Putamen (tissue), 1 donor: ENCODE results near the gene MYH11.

Source experiments
- DNase-seq: peaks from one replicate; pipeline ENCODE4 v3.0.0-alpha.2; 2016; ENCODE audit warnings: low spot score

MYH11 gene

DNA sequence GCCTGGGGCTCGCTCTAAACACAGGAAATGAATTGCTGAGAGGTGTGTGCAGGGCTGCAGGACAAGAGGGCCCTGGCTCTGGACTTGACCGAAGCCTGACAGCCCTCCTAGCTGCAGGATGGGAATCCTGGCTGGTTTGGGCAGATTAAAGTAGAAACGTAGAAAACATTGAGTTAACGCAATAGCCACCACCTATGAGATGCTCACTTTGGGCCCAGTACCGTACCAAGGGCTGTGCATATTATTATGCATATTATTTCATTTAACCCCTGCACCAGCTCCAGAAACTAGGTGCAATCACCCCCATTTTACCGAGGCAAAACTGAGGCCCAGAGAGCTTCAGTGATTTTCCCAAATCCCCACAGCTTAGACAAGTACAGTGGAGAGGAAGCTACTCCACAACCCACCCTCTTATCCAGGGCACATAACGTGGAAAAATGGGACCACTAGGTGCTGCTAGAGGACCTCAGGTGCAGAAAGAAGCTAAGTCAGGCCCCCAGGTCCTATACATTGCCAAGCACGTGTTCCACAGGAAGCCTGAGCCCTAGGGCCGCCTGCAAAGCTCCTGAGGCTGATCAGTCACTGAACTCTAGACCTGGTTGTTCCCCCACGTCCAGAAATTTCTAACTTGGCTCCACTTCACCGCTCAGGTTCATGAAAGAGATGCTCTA, 79.2 kb downstream of the MYH11 start:
- no peak for DNase-seq

DNA sequence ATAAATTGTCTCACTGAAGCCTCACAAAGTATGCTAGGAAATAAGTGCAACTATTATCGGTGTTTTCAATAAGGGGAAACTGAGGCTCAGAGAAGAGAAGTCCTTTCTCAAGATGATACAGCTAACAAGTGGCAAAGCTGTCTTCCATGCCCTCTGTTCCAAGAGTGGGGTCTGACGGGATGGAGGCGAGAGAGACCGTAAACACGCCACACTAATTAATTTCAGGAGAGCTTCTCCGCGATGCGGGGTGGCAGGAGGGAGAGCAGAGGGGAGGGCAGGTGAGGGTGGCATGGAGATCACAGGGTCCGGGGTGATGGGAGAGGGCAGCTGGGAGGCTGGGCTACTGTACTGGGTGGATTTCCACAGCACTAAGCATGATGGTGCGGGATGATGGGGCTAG, 80.3 kb downstream of the MYH11 start:
- DNase-seq = no peak

DNA sequence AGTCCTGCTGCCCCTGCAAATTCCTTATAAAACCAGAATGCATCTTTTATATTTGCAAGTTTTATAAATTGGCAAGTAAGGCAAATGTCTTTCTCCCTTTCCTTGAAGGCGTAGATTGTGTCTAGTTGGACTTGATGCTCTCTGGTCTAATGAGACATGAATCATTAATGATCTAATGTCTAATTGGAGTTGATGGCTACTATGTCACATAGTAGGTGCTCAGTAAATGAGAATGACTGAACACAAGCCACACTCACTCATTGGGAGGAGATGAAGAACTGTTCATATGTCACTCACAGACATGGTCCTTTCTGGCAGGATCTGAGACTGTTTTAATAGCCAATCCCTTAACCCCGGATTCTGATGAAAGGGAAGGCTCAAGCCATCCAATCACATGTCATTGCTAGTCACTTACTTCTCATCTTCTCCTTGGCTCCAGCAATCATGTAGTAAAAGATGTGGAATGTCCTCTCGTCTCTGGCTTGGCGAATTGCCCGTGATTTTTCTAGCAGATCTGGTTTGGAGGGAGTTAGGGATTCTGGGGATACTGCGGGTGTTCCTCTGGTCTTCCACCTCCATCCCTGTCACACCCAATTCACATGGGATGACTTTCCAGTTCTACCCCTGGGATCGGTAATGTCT, 81.0 kb downstream of the MYH11 start:
- DNase-seq = no peak

DNA sequence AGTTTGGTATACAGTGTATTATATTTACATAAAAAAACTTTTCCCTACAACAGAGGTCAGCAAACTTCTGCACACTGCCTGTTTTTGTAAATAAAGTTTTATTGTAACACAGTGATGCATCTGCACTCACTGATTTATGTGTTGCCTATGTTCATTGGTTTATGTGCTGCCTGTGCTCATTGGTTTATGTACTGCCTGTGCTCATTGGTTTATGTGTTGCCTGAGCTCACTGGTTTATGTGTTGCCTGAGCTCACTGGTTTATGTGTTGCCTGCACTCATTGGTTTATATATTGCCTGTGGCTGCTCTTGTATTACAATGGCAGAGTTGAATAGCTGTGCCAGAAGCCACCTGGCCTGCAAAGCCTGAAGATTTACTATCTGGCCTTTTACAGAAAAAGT, 81.6 kb downstream of the MYH11 start:
- no peak for DNase-seq

DNA sequence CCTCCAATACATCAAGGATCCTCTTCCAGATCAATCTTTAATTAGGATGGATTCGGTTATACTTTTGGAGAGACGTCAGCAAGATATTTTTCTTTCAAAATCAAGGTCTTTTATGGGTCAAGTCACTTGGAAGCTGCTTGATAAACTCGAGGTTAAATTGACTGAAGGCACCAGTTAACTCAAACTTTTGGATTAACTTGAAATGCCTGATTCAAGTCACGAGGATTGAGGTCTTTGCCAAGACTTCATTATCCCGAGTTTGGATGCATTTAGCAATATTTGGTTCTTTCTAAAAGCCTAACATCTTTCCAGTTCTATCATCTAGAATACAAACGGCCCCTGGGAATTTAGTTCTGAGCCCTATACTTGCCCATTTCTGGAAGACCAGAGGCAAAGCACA, 82.9 kb downstream of the MYH11 start:
- no peak for DNase-seq

DNA sequence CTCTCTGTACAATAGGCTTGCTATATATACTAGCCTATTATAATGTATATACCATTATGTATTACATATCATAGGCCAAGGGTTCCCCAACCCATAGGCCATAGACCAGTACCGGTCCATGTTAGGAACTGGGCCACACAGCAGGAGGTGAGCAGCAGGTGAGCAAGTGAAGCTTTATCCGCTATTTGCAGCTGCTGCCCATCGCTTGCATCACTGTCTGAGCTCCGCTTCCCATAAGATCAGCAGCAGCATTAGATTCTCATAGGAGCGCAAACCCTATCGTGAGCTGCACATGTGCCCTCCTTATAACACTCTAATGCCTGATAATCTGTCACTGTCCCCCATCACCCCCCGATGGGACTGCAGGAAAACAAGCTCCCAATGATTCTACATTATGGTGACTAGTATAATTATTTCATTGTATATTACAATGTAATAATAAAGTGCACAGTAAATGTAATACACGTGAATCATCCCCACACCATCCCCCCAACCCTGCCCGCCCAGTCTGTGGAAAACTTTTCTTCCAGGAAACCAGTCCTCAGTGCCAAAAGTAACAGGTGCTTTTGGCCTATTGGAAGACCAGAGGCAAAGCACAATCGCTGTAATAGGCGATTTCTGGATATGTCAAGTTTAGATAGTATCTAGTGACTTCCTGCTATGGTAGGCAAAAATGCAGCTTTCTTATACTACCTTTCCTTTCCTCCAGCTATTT, 84.1 kb downstream of the MYH11 start:
- DNase-seq = no peak

DNA sequence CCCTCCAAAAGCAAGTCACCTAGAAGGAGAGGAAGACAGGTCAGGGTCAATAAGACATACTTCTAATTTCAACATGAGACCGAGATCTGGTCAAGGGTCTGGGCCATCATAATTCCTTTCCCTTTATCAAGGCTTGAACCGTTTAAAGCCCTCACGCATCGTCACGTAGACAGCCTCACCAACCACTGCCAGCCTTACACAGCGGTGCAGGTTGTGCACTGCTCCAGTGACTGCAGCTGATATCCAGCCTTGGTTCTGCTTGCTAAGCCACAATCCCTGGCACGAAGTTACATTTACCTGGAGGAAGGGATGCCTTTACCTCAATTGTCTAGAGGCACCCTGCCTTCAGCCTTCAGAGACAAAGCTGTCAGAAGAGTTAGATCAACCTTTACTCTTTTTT, 85.1 kb downstream of the MYH11 start:
- DNase-seq = no peak

DNA sequence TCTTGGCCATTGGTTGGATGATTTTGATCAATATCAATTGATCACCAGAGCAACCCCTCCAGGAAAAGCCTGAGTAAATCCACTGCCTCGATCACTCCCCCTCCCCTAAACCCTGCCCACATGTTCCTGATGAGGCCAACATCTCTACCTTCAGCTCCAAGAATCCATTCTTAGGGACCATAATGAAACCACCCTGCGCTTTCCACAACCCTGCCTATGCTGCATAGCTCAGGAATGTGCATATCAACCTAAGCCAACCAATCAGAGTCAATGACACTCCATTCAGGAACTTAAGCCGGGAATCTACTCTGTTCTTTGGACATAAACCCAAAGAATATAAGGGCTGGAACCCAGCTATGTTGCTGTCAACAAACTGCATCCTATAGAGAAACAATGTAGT, 86.3 kb downstream of the MYH11 start:
- DNase-seq = no peak

DNA sequence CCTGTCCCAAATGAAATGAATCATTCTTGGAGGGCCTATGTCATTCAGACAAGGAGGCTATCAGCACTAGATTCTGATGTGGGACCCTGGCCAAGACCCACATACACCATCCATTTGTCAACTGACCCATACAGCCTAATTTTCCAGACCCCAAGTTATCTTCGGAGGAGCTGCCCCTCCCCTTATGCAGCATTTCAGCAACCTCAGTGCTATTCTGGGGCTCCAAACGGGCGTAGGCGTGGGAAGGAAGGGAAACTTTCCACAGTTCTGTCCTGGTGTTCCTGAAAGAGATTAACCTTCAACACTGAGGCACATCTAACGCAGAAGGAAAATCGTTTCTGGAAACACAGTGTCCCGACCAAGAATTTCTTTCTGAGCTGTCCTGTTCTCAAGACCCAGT, 86.7 kb downstream of the MYH11 start:
- DNase-seq = no peak

DNA sequence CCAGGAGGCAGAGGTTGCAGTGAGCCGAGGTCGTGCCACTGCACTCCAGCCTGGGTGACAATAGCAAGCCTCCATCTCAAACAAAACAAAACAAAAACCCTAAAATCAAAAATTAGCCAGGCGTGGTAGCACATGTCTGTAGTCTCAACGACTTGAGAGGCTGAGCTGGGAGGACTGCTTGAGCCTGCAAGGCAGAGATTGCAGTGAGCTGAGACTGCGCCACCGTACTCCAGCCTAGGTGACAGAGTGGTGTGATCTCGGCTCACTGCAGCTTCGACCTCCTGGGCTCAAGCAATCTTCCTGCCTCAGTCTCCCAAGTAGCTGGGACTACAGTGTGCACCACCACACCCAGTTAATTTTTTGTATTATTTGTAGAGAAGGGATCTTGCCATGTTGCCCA, 87.6 kb downstream of the MYH11 start:
- no peak for DNase-seq

DNA sequence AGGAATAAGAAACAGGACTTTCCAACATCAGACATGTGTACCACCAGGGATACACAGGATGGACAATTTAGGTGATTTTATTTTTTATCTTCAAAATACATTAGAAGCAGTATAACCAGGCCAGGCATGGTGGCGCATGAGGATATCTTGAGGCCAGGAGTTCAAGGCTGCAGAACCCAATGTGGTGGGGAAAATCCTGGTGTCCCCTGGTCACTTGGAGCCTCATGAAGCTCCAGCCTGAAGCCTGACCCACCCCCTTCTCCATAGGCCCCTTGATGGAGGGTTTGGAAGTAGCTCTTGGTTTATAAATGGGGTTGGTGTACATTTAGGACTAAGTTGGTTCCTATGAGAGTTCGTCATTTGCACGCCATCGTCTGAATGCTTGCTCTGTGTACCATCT, 88.6 kb downstream of the MYH11 start:
- DNase-seq = no peak

DNA sequence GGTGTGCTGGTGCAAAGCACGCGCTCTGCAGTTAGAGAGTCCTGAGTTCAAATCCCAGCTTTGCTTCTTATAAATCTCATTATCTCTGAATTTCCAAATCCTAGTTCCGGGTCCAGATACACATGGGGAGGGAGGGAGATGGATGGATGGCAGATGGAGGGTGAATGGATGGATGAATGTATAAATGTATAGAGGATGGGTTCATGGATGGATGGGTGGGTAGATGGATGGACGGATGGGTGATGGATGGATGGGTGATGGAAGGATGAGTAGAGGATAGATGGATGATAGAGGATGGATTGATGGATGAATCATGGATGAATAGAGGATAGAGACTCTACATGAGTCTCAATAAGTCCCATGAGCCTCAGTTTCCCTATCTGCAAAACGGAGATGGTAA, 89.9 kb downstream of the MYH11 start:
- no peak for DNase-seq

DNA sequence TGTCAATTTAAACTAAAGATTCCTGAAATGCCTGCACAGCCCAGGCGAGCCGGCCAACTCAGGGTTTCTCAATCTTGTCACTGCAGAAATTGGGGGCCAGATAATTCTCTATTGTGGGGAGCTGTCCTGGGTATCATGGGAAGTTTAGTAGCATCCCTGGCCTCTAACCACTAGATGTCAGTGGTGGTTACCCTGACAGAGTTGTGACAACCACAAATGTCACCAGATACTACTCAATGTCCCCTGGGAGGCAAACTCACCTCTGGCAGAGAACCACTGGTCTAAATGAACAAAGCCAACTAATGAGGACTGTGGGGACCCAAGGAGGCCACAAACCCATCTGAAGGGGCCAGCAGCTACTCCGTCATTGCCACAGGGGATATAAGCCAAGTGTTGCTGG, 90.9 kb downstream of the MYH11 start:
- DNase-seq = peak; percentile 12

DNA sequence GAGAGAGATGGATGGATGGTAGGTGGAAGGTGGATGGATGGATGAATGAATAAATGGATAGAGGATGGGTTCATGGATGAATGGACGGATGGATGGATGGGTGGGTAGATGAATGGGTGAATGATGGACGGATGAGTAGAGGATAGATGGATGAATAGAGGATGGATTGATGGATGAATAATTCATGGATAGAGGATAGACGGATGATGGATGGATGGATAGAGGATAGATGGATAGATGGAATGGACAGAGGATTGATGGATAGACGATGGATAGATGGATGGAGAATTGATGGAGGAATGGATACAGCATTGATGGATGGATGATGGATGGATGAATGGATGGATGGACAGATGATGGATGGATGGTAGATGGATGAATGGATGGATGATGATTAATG, 91.7 kb downstream of the MYH11 start:
- no peak for DNase-seq

DNA sequence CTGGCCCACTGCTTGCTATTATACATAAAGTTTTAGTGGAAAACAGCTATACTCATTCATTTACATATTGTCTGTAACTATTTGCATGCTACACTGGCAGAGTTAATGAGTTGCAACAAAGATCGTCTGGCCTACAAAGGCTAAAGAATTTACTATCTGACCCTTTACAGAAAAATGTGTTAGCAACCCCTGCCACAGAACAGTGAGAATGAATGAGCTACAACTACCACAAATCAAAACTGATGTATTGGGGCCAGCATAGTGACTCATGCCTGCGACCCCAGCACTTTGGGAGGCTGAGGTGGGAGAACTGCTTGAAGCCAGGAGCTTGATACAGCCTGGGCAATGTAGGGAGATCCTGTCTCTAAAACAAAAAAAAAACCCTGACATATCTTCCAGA, 92.7 kb downstream of the MYH11 start:
- no peak for DNase-seq

DNA sequence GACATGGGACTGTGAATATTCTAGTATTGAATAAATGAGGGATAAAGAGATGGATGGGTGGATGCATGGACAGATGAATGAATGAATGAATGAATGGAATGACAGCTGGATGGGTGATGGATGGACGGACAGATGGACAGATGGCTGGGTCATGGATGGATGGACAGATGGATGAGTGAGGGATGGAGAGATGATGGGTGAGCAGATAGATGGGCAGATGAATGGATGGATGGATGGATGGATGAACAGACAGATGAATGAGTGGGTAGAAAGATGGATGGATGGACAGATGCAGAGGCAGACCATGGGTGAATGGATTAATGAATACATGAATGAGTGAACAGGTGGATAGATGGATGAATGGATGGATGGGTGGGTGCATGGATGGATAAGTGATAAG, 96.7 kb downstream of the MYH11 start:
- no peak for DNase-seq

DNA sequence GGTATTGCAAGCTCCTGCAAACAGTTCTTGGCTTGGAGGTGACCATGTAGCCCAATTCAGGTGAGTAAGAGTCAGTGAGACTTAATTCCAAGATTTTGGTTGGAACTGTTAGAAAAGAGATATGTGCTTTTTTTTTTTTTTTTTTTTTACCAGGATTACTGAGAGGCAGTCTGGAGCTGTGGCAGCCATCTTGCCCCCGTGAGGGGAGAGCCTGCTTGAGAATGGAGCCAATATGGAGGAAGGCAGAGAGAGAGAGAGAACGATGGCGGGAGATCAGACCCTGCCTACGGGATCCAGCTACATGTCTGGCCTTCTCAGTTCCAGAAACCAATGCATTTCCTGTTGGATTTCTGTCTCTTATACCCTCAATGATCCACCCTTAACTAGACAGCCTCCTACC, 97.8 kb downstream of the MYH11 start:
- no peak for DNase-seq

DNA sequence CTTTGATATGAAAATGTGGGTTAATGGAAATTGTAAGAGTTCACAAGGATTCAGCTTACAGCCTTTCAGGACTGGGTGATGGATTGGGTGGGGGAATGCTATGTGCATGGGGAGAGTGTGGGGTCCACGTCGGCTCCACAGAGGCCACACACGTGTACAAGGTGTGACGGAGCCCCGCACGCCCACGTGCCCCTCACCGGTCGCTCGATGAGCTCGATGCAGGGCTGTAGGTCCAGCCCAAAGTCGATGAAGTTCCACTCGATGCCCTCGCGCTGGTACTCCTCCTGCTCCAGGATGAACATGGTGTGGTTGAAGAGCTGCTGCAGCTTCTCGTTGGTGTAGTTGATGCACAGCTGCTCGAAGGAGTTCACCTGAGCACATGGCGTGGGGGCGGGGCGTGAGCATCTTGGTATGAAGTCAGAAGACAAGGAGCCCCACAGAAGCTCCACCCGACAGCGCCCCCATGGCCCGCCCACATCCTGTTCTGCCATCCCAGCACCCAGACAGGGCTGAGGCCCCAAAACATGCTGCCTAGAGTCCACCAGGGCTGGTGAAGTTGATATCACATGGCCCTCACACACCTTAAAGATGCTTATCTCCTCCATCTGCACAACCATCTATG, 99.1 kb downstream of the MYH11 start:
- DNase-seq = no peak

DNA sequence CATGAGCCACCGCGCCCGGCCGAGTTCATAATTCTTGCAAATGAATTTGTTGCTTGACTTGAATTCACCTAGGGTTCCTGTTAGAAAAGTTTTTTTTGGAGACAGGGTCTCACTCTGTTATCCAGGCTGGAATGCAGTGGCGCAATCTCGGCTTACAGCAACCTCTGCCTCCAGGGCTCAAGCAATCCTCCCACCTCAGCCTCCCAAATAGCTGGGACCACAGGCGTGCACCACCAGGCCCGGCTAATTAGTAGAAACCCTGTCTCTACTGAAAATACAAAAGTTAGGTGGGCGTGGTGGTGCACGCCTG, 99.8 kb downstream of the MYH11 start:
- DNase-seq = no peak

DNA sequence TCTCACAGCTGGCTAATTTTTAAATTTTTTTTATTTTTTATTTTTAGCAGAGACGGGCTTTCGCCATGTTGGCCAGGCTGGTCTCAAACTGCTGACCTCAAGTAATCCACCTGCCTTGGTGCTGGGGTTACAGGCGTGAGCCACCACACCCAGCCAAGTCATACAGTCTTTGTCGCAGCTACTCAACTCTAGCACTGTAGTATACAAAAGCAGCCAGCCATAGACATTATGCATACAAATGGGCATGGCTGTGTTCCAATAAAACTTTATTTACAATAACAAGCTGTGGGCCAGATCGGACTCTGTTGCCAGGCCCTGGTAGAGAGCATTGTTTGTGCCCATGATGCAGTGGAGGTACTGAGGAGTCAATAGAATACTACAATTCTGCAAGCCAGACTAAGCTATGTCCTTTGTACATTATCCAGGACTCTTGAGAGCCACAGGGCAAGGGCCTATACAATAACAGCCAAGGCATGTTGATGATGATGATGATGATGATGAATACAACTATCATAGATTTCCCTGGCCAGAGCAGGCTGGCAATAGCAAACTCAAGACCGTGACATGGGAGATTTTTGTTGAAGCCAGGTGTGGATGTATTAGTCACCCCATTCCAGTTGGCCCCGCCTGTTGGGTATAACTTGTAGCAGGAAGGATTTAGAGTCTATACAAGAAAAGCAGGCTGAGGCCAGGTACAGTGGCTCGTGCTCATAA, 101.8 kb downstream of the MYH11 start:
- no peak for DNase-seq

DNA sequence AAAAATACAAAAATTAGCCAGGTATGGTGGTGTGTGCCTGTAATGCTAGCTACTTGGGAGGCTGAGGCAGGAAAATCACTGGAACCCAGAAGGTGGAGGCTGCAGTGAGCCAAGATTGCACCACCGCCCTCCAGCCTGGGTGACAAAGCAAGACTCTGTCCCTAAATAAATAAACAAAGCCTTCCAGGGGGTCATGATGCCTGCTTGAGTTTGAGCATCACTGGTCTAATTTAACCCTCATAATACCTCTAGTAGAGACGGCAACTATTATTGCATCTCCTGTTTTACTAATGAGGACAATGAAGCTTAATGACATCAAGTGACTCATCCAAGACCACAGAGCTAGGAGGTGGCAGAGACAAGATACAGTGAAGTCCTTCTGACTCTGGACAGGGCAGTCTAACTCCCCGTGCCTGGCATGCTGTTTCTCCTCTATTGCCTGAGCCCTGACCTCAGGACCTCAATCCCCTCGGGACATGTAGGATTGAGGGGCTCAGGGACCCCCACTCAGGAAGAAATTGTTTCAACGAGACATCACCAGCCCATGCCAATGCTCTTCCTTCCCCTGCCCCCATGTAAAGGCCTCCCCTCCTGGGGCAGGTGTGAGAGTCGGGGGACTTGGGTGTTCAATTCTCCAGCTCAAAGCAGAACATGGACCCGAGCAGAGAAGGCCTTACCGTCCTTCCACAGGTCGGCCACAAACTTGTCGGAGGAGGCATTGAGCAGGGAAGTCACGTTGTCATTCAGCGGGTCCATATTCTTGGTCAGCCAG, 103.9 kb downstream of the MYH11 start:
- no peak for DNase-seq

DNA sequence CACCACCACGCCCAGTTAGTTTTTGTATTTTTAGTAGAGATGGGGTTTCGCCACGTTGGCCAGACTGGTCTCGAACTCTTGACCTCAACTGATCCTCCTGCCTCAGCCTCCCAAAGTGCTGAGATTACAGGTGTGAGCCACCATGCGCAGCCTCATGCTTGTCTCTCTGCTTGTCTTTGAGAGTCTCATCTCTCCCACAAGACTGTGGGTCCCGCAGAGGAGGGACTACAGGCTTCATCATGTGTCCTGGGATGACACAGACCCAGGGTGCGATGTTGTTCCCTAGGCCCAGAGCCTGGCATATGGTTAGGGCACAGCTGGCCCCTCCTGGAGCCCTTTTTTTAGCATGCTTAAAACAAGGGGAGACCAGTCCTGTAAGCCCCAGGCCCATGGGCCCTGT, 104.9 kb downstream of the MYH11 start:
- no peak for DNase-seq
